GM19468 (cell line): Measurements from ENCODE around the gene NXPE2.
"Not testable (repeated sequence)": the region's sequence is repeated elsewhere in the genome, so short reads cannot be mapped to it uniquely, and the experiment has no call there.

ENCODE experiments used
- ATAC-seq: cut with Tn5 transposase; IDR thresholded peaks from one replicate; pipeline ENCODE4 v1.9.1; 2021; ENCODE audit warnings: mild to moderate bottlenecking, moderate library complexity, moderate number of reproducible peaks; ENCODE audit not compliant: unreplicated experiment; ENCODE audit errors: extremely low read depth

NXPE2 gene

DNA sequence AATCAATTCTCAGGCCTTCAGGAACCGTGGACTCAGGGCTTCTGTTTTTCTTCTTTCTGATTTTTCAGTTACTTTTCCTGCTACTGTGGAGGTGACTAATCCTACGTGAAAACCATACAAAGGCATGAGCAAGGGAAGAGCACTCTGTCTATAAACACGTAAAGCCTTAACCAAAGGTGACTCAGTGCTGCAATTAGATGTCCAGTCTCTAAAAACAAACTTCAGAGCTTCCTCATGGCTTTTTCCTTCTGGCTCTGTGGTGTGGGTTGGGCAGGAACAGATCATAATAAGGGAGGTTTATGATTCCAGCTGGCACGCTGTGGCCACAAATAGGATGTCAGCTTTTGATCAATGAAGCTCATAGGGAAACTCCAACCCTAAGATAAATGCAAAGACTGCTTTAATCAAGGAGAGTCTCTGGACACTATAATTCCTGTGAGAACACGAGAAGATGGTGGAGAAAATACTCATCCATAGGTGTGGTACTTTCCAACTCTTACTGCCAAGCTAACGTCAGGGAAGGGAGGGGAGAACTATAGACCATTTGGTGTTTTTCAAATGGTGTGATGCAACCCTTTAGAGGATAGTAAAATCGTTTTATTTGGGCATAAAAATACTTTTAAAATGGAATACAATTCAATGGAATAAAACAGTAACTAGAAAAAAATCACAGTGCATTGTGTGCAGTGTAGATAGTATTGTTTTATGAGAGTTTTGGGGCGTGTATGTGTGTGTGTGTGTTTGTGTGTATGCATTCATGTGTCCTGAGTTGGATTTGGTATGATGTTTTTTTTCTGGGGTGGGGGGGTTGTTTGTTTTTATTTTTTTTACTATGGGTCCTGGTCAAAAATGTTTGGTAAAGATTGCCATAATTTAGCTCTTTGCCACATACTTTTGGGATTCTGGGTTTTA, at the start of gene NXPE2:
TSS of gene NXPE2 (plus strand) at position 403 of the 912 bp plus-strand sequence. CDS start at position 452, 49 bp downstream.
- no peak for ATAC-seq

DNA sequence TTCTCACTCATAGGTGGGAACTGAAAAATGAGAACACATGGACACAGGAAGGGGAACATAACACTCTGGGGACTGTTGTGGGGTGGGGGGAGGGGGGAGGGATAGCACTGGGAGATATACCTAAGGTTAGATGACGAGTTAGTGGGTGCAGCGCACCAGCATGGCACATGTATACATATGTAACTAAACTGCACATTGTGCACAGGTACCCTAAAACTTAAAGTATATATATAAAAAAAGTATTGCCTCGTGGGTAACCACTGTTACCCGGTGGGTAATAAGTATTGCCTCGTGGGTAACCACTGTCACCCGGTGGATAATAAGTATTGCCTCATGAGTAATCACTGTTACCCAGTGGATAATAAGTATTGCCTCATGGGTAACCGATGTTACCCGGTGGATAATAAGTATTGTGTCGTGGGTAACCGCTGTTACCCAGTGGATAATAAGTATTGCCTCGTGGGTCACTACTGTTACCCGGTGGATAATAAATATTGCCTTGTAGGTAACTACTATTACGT, 46.8 kb upstream of the NXPE2 start:
- not testable (repeated sequence) for ATAC-seq

DNA sequence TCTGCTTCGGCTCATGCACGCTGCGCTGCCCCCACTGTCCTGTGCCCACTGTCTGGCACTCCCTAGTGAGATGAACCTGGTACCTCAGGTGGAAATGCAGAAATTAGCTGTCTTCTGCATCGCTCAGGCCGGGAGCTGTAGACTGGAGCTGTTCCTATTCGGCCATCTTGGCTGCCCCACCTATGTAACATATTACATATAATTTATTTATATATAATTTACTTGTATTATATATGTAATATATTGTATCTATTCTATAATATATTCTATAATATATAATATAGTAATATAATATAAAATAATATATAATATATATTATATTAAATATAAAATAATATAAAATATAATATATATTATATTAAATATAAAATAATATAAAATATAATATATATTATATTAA, 38.9 kb upstream of the NXPE2 start:
- ATAC-seq = not testable (repeated sequence)

DNA sequence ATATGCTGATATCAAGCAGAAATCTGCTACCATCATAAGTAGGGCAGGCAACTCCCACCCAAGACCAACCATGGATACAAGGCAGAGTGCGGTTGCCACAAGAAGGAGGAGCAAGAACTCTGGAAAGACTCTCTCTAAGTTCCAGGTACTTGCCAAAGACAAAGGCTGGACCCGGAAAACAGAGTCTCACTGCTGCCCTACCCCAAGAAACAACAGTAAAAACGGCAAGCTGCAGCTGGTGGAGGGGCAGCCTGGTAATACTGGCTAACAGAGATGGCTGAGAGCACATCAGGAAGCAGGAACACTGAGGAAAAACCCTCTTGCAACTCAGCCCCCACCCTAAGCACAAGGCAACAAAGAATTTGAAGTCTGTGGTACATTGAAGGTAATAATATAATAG, 27.7 kb upstream of the NXPE2 start:
- ATAC-seq = no peak

DNA sequence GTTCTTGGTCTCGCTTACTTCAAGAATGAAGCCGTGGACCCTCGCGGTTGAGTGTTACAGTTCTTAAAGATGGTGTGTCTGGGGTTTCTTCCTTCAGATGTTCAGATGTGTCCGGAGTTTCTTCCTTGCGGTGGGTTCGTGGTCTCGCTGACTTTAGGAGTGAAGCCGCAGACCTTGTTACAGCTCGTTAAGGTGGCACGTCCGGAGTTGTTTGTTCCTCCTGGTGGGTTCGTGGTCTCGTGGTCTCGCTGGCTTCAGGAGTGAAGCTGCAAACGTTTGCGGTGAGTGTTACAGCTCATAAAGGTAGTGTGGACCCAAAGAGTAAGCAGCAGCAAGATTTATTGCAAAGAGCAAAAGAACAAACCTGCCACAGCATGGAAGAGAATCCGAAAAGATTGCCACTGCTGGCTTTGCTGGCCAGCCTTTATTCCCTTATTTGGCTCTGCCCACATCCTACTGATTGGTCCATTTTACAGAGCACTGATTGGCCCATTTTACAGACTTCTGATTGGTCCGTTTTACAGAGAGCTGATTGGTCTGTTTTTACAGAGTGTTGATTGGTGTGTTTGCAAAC, 27.1 kb upstream of the NXPE2 start:
- ATAC-seq = no peak

DNA sequence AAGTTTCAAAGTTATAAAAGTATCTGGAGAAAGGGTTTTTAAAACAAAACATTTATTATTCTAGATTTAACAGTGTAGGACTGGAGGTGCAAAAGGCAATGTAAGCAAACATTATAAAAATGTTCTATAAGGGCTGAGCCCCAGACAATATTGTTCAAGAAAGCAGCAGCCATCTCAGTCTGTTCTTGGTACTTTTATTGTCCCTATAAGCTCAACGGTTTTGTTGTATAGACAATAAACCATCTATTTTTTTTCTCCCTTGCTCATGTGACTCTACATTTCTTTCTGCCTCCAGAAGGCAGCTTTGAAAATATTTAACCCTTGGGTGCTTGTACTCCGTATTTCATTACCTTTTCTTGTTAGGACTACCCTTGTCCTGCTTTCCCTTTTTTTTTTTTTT, 25.2 kb upstream of the NXPE2 start:
- no peak for ATAC-seq

DNA sequence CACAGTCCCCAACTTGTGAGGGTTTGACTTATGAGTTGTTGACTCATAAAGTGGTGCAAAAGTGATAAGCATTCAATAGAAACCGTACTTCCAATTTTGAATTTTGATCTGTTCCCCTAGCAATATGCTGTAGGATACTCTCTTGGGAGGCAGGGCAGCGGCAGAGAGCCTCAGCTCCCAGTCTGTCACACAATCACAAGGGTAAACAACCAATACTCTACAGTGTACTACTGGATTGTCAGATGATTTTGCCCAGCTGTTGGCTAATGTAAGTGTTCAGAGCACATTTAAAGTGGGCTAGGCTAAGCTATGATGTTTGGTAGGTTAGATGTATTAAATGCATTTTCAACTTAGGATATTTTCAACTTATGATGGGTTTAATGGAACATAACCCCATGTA, 13.7 kb upstream of the NXPE2 start:
- no peak for ATAC-seq

DNA sequence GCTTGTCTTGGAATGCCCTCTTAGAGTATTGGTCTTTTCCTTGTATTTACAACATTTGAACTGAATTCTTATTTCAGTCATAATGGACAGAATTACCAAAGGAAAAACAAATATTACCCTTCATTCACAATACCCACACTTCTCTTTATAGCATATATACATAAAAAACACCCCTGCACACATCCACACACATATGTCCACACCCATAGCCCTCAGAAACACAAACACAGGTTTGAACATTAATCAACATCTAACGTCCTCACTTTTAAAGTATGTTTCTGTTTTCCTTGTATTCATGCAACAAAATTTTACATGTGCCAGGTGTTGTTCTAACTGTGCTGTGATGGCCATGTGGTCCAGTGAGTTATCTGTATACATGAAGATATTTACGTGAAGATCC, 11.6 kb upstream of the NXPE2 start:
- no peak for ATAC-seq

DNA sequence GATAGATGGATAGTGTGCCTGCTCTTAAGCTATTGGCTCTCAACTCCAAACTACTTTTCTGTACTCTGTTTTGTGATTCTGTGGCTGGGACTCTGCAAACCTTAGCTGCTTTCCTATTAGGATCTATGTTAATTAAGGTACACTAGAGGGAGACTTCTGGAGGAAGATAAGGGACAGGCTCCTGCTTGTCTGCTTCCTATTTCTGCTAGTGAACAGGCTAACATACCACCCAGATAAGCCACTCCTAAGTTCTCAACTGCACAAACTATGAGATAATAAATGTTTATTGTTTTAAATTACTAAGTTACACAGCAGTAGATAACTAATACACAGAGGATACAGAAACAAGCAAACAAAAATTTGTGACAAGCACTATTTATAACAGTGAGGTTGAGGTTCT, 10.2 kb upstream of the NXPE2 start:
- no peak for ATAC-seq

DNA sequence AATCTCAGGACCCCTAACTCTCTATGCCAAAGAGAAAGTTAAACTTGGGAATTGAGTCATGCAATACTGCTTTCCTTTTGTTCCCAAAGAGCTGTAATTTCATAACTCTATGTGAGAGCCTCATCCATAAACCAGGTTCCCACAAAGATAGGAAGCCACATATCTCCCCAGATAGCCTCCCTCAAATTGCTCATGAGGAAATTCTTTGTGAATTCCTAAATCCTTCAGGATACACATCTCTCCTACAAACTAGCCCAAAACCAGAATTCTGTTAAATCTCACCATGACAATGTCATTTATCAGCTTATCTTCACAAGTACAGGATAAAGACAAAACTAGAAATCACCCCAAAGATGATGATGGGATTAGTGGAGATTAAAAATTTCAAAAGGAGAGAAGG, 4.7 kb upstream of the NXPE2 start:
- ATAC-seq = no peak

DNA sequence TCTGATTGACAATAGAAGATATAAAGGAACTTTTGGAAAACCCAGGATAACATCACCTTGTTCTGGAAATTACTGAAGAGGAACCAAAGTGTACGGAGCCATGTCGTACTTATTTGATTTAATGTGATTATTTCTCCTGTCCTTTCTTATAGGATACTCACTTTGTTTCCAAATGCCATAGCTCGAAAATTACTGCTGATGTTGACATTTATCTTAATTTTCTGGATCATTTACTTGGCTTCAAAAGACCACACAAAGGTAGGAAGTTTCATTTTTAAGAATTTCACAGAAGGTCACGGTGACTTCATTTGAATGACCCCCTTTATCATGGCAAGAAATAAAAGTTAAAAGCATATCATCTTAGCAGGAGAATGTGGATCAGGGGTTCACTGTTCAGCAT, 1.2 kb downstream of the NXPE2 start:
- ATAC-seq = no peak

DNA sequence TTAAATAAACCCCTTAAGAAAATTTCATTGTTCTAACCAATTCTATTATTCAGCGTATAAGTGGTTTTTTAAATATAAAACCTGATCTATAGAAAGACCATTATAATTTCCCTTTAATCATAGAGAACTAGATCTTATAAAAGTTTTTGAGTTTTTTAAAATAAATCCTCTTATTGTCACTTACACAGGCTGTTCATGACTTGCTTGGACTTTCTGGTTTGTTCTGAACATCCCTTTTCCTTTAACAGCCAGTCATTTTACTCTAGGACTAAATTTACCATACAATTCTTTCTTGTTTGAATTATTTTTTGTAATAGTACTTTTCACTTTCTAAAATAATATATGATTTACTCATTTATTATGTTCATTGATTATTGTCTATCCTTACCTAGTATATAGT, 4.7 kb downstream of the NXPE2 start:
- ATAC-seq = no peak

DNA sequence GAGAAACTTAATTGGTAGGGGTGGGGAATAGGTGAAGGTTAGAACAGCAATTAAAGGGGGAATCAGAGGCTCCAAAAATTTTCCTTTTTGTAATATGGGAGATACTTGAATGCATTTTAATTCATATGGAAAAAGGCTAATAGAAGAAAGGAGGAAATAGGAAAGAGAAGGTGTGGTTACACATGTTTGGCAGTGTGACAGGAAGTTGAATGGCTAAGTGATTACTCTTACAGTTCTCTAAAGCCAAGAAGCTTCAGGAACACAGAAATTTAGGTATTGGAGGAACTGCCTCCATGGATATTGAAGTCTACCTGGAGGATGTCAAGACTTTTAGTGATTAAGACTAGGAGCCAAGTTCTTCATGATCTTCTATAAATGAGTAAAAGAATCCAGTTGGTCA, 6.3 kb downstream of the NXPE2 start:
- no peak for ATAC-seq

DNA sequence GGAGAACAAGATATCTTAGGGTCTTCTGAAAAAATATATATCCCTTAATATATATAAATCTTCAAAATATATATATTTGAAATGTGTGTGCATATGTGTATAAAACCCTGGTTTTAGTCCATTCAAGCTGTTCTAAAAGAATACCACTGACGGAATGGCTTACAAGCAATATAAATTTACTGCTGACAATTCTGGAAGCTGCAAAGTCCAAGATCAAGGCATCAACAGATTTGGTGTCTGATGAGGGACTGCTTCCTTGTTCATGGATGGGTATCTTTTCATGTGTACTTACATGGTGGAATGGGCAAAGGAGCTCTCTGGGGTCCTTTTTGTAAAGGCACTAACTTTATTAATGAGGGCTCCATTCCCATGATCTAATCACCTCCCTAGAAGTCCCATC, 6.8 kb downstream of the NXPE2 start:
- ATAC-seq = no peak

DNA sequence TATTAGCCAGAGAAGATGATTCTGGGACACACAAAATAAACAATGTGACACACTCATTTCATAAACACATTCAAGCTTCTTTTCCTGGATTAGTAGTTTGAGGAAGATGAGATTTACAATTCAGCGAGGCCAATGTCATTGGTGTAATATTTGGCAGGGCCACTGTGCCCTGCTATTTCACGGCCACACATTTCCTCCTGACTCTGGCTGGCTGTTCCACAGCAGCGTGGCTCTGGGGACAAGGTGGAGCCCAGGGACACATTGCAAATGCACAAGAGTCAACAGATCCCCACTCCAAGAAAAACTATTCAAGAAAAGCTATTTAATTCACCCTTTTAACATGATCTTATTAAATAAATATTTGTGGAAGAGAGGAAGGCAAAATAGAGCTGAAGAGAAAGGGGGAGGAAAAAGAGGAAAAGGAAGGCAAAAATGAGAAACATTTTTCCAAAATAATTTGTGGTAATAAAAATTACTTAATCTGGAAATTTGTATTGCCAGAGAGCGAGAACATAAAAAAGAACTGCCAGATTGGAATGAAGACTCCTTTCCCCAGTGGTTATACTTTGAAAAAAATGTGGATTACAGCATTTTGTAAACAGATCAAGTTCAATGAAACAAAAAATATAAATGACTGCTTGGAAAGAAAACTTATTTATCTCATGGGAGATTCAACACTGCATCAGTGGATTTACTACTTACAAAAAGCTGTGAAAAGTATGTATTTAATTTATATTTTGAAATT, 27.1 kb downstream of the NXPE2 start:
- no peak for ATAC-seq

DNA sequence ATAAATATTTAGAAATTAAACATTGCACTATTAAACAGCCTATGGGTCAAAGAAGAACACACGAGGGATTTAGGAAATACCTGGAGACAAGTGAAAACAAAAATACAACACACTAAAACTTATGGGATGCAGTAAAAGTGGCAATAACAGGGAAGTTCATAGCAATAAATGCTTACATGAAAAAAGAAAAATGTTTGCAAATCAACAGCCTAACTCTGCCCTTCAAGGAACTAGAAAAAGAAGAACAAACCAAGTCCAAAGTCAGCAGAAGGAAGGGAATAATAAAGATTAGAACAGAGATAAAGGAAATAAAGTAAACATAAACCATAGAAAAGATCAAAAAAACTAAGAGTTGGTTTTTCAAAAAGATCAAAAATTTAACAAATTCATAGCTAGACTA, 31.6 kb downstream of the NXPE2 start:
- ATAC-seq = no peak

DNA sequence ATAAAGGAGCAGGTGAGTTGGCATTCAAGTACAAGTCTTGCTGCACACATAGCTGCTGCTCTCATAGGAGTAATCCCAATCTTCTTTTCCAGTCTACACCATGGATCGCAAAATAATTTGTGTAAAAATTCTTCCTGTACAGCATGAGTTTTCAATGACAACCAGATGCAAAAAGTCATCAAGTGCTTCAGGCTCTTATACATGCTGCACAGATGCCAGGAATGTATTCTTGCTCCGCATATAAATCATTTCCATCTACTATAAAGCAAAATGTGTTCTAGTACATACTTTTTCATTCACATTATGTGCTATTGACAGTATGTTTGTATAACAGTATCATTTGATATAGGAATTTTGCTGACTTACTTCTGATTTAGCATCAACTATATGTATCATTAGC, 35.4 kb downstream of the NXPE2 start:
- ATAC-seq = no peak

DNA sequence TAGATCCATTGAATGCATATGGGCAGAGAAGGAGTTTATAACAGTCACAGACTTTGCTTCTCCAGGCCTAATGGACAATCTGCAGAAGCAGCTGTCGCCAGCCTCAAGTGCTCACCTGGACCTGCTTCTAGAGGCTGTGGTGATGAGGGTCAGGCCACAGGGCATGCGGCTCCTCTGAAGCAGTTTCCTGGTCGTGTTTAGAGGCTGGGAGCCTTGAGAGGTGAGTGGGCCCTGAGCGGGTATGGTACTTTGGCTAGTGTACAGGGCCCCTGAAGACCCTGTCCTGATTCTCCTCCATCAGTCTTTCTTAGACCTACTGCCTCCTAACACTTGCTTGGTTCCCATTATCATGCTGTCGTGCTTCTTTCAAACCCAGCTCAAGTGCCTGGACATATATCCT, 41.2 kb downstream of the NXPE2 start:
- no peak for ATAC-seq

DNA sequence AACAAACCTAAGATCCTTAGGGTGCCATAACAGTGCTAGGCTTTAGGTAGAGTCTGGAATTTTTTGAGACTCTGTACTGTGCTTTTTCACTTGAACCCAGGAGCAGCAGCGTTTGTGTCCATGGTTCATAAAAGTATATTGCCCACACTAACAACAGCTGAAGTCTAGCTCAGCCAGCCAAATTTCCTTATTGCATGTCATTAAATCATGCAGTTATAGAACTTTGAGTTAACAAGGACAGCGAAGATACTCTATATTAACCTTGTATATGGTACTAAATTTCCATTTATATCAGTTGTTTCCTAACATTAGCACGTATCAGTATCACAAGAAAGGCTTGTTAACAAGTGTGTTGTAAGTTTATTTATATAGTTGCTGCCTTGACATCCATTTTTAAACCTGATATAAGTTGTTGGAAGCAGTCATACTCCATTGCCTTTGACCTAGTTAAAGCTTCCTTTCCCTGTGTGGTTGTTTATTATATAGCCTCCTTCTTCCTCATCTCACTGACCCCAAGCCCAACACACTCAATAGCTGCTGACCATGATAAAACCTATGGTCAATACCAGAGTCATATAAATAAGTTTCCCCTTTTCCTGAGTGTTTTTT, 46.7 kb downstream of the NXPE2 start:
- no peak for ATAC-seq

DNA sequence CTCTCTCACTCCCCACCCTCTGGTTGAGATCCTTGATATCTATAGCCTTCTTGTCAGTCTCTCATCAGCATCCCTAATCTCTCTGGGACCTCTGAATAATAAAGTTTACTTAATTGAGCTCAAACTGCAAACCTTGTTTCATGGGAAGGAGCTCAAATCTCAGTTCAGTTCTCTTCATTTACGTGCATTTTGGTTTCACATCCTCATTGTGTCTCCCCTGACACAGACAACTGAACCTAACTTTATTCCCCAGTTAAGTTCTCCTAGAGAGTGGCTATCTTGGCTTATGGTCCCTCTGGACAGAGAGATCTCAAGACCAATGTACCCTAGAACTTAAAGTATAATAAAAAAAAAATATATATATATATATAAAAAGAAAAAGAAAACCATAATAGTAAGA, 47.3 kb downstream of the NXPE2 start:
- no peak for ATAC-seq

DNA sequence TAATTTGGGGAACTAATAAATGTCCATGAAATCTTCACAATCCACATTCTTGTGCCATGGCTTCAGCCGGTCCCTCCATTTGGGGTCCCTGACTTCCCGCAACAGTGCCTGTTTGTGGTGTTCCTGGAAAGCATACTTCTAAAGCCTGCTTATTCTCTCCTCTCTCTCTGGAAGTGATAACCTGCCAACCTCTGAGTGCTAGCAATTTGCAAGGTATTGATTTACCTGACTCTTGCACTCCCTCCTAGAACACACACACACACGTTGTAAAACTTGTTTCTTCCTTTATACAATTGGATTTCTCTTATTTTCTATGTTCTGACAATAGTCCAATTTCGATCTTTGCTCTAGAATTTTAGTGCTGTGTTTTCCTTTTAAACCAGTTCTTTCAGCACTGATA, 58.5 kb downstream of the NXPE2 start:
- no peak for ATAC-seq
